HL-60 (cell line): ENCODE results near the gene NFIA.

Experiments used
- CTCF ChIP-seq: IDR thresholded peaks from one replicate; pipeline ENCODE4 v1.5.1; 2011; ENCODE audit warnings: low read length, control low read depth, inconsistent platforms; ENCODE audit not compliant: insufficient read depth
- POLR2AphosphoS5 ChIP-seq: IDR thresholded peaks from 2 replicates; pipeline ENCODE4 v1.6.1; 2012; ENCODE audit warnings: low read depth

- no peak for TF ChIP-seq POLR2AphosphoS5
- TF ChIP-seq CTCF, result no peak
Measured at GRCh38 chr1:61078618-61079295, 3.6 kb upstream of the NFIA start.
